GM12892 (cell line): ENCODE data around the gene SFXN5.

Experiments
- DNase-seq: peaks from one replicate; pipeline ENCODE4 v3.0.0; 2011; ENCODE audit not compliant: insufficient read length
- FAIRE-seq: peaks from 2 replicates; lab custom pipeline; 2011; peaks lifted over from hg19 to GRCh38; lab: Jason Lieb, UNC
- POLR2A ChIP-seq: IDR thresholded peaks from 2 replicates; pipeline ENCODE4 v1.6.1; 2011; ENCODE audit warnings: low read depth, low read length, control low read depth
- POLR2AphosphoS5 ChIP-seq: IDR thresholded peaks from 2 replicates; pipeline ENCODE4 v1.6.1; 2011; ENCODE audit warnings: low read depth, low read length, control low read depth
- TAF1 ChIP-seq: IDR thresholded peaks from 2 replicates; pipeline ENCODE4 v1.6.1; 2011; ENCODE audit warnings: low read depth, mild to moderate bottlenecking, control low read depth, low read length, borderline replicate concordance

SFXN5 gene

GRCh38 chr2:72936660-72937355, 134.7 kb downstream of the SFXN5 start:
- FAIRE-seq, result no peak
- no peak for TF ChIP-seq TAF1
- no peak for TF ChIP-seq POLR2A
- no peak for TF ChIP-seq POLR2AphosphoS5
- DNase-seq, result no peak

DNA sequence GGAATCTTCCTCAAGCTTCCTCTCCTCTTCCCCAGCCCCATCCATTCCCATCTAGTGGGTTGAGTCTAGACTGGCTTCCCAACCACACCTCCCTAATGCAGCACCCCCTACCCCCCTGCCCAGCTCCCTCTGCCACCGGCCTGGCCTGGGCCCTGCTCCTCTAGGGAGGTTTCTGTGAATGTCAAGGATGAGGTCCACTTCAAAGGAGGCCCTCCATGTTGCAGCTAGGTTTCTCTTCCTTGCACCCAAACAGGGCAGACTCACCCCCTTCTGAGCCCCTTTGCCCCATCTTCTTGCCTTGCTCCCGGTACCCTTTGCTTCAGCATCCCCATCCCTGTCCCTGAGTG, 135.9 kb downstream of the SFXN5 start:
- TF ChIP-seq POLR2AphosphoS5, result no peak
- no peak for TF ChIP-seq POLR2A
- no peak for TF ChIP-seq TAF1
- DNase-seq (no peak), FAIRE-seq (no peak)

GRCh38 chr2:72934683-72935610, 136.6 kb downstream of the SFXN5 start:
- no peak for TF ChIP-seq POLR2A
- no peak for TF ChIP-seq TAF1
- no peak for TF ChIP-seq POLR2AphosphoS5
- FAIRE-seq, result no peak
- no peak for DNase-seq

GRCh38 chr2:72933646-72934151, 137.8 kb downstream of the SFXN5 start:
- FAIRE-seq (no peak), DNase-seq (no peak)
- TF ChIP-seq POLR2AphosphoS5 (no peak), POLR2A (no peak), TAF1 (no peak)

DNA sequence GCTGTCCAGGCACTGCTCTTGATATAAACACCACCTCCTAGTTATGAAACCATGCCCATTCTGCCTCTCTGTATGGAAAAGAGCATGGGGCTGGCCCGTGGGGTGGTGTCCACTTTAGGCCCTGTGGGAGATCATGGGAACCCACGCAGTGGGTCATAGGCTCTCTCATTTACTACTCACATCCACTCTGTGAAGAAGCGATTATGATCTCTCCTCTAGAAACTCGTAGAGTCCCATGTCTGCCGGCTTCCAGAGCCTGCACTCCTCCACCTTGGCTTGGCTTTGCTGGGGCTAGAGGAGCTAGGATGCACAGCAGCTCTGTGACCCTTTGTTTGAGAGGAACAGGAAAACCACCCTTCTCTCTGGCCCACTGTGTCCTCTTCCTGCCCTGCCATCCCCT, 138.3 kb downstream of the SFXN5 start:
- TF ChIP-seq POLR2A, result no peak
- TF ChIP-seq POLR2AphosphoS5, result no peak
- TF ChIP-seq TAF1, result no peak
- FAIRE-seq, result no peak
- no peak for DNase-seq

GRCh38 chr2:72932805-72933204, 138.7 kb downstream of the SFXN5 start:
- no peak for TF ChIP-seq POLR2A
- DNase-seq, result no peak
- no peak for FAIRE-seq

DNA sequence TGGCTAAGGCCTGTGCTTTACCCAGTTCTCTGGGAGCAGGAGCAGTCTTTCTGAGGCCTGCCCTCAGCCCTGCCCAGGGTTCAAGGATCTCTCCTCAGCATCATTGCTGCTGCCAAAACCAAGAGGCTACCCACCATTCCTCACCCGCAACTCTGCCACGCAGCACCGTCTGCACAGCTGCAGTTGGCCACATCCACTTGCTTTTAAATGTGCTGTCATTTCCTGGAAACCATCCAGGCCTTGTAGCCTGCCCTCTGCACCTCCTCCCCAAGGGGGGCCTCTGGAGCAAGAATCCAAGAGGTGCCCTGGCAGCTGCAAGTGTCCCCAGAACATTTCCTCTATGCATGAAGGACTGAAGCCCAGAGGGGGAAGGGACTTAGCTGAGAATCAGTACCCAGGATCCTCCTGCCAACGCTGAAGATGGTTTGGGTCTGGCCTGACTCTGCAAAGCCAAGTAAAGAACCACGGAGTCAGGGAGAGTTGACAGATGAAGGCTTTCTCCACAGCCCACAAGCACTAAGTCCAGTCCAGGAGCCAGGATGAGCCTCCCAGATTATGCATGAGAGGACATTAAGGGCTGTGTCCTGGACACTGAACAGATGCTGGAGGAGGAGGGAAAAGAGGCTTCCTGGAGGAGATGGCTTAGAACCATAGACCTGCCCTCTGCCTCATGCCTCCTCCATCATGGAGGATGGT, 139.3 kb downstream of the SFXN5 start:
- no peak for FAIRE-seq
- DNase-seq, result no peak
- no peak for TF ChIP-seq POLR2A
- TF ChIP-seq TAF1, result no peak
- no peak for TF ChIP-seq POLR2AphosphoS5

DNA sequence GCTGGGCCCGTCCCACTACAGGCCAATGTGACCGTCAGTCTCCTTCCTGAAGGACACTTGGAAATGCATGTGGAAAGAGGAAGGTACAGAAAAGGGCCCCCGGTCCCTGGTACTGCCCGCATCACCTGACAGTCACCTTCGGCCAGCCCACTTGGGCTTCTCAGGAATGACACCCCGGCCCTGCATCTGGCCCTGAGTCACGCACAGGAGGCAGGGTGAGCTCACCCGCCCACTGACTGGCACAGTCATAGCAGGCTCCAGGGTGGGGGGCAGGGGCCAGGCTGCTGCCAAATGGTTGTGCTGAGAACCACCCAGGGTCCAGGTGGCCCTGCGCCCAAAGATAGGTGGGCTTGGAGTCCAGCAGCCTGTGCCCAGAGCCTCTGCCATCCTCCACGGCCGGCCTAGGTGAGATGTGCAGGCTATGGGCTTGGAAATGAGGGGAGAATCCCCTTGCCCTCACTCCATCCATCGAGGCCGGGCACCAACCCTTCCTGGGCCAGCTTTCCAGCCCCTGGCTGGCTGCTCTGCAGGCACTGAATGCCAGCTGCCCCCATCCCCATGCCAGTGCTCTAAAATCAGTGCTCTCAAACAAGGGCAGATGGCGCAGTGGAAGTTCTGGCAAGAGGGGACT, 140.1 kb downstream of the SFXN5 start:
- no peak for TF ChIP-seq POLR2AphosphoS5
- TF ChIP-seq TAF1, result no peak
- no peak for TF ChIP-seq POLR2A
- DNase-seq, result no peak
- no peak for FAIRE-seq

DNA sequence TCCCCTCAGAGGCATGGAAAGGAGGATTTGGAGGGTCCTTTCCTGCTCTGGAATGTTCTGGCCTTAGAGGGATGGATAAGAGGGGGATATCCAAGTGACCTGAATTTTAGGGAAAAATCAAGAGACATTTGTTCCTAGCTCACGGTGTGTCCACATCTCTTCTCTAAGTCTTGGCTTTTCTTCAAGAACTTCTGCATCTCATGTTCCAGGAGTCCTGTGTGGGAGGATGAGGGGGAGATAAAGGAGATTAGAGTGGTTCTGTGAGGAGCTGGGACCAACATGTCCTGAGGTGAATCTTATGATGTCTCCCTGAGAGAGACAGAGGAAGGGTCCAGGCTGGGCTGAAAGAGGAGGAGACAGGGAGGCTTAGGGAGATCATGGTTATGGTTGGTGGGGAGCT, 142.5 kb downstream of the SFXN5 start:
- FAIRE-seq (no peak), DNase-seq (no peak)
- TF ChIP-seq TAF1, result no peak
- TF ChIP-seq POLR2AphosphoS5, result no peak
- no peak for TF ChIP-seq POLR2A

DNA sequence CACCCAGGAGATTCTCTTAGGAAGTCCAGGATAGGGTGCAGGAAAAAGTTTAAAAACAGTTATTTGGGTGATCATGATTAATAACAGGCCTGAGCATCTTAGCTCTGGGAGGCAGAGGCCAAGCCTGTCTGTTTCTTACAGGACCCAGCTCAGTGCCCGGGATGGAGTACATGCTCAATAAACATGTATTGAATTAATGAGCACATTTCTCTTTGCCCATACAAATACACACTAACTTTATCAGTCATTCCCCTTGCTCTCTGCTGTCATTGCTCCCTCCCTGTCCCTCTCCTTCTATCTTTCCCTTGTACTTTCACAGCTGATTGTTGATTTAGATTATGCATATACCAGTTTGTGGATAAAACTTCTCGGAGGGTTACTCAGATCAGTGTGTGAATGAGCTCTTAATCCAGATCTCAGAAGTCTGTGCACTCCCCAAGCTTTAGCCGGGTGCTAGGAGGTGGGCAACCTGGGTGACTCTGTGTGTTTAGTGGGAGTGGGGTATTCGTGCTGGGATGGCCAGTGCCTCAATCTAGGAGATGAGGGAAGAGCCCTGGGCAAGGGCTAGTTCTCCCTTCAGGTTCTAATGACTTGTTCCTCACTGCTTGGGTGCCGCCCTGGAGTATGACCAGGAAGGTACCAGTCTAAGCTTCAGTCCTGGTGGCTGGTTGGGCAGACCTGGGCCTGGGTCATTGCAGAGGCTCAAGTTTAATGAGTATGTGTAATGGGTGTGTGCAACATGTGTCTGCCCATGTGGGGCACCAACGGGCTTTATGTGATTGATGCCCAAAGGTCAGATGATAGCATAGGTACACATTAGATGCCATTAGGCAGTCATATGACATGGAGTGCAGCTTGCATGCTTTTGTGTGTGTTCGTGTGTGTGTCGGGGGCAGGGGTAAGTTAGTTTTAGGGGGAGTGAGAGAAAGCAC, 143.6 kb downstream of the SFXN5 start:
- FAIRE-seq, result no peak
- DNase-seq, result no peak
- TF ChIP-seq TAF1, result no peak
- TF ChIP-seq POLR2AphosphoS5, result no peak
- TF ChIP-seq POLR2A, result no peak
